HG03066 (cell line): ENCODE data around the gene C19orf25.

Experiments
- ATAC-seq: cut with Tn5 transposase; IDR thresholded peaks from one replicate; pipeline ENCODE4 v1.9.1; 2021; ENCODE audit warnings: low read depth; ENCODE audit not compliant: unreplicated experiment

Gene C19orf25

GRCh38 chr19:1467490-1468273 is 11.3 kb downstream of the C19orf25 start:
- no peak for ATAC-seq

DNA sequence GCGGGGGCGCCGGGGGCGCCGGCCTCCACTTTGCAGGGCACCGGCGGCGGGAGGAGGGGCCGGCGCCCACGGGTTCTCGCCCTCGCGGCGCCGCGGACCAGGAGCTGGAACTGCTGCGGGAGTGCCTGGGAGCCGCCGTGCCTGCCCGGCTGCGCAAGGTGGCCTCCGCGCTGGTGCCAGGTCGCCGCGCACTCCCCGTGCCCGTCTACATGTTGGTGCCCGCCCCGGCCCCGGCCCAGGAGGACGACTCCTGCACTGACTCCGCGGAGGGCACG is 11.9 kb downstream of the C19orf25 start:
- no peak for ATAC-seq

GRCh38 chr19:1466461-1467214 is 12.4 kb downstream of the C19orf25 start:
- ATAC-seq: no peak

DNA sequence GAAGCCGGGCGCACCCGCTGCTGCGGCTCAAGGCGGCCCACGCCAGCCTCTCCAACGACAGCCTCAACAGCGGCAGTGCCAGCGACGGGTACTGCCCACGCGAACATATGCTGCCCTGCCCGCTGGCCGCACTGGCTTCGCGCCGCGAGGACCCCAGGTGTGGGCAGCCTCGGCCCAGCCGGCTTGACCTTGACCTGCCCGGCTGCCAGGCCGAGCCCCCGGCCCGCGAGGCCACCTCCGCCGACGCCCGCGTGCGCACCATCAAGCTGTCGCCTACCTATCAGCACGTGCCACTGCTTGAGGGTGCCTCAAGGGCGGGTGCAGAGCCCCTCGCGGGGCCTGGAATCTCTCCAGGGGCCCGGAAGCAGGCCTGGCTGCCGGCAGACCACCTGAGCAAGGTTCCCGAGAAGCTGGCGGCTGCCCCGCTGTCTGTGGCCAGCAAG is 13.0 kb downstream of the C19orf25 start:
- ATAC-seq: no peak

DNA sequence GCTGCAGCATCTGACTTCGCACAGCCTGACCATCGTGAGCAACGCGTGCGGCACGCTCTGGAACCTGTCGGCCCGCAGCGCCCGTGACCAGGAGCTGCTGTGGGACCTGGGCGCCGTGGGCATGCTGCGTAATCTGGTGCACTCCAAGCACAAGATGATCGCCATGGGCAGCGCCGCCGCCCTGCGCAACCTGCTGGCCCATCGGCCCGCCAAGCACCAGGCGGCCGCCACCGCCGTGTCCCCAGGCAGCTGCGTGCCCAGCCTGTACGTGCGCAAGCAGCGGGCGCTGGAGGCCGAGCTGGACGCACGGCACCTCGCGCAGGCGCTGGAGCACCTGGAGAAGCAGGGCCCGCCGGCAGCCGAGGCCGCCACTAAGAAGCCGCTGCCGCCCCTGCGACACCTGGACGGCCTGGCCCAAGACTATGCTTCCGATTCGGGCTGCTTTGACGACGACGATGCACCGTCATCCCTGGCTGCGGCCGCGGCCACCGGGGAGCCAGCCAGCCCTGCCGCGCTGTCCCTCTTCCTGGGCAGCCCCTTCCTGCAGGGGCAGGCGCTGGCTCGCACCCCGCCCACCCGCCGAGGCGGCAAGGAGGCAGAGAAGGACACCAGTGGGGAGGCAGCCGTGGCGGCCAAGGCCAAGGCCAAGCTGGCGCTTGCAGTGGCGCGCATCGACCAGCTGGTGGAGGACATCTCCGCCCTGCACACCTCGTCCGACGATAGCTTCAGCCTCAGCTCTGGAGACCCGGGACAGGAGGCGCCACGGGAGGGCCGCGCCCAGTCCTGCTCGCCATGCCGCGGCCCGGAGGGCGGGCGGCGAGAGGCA is 13.6 kb downstream of the C19orf25 start:
- no peak for ATAC-seq

- no peak for ATAC-seq
Measured at GRCh38 chr19:1461862-1462261, 17.2 kb downstream of the C19orf25 start.

DNA sequence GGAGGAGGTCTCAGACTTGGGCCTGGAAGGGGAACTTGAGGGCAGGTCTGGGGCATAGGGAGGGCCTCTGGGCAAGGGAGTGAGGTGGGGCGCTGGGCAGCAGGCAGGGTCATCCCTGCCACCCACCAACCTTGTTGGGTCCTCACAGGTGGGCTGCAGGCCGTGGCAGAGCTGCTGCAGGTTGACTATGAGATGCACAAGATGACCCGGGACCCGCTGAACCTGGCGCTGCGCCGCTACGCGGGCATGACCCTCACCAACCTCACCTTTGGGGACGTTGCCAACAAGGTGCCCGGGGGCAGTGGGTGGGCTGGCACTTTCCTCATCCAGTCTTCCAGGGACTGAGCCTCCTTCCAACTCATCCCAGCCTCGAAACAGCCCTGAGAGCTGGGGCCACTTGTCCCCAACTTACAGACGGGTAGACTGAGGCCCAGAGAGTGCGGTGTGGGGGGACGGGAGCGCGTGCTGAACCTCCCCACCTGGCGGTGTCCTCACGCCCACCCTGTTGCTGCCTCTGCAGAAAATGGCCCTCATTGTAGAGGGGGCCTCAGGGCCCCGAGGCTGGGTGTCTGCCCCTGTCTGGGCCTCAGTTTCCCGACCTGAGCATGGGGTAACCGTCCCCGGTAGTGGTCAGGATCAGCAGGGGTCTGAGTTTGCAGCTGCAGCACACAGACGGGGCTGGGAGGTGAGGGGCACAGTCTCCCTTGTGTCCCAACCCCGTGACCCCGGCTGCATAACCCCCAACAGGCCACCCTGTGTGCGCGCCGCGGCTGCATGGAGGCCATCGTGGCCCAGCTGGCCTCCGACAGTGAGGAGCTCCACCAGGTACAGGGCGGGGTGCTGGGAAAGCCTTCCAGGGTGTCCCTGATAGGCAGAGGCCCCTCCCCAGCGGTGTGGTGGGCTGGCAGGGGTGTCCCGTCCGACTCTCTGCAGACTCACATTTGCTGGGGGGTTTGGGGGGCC is 18.7 kb downstream of the C19orf25 start:
- no peak for ATAC-seq

DNA sequence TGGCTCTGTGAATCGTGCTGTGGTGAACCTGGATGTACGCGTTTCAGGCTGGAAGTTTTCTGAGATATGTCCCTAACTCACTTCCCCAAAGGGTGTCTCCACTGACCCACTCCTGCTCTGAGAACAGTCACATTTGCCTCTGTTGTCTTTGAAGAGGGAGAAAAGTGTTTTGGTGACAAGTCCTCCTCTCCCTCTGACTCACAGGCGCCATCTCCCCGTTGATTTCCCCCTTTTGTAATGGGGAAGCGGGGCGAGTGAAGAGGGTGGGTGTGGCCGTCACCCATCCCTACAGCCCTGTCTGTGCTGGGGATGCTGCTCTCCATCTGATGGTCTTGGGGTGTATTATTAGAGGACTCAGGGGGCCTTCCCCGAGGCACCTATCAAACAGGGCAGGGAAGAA is 19.5 kb downstream of the C19orf25 start:
- no peak for ATAC-seq

DNA sequence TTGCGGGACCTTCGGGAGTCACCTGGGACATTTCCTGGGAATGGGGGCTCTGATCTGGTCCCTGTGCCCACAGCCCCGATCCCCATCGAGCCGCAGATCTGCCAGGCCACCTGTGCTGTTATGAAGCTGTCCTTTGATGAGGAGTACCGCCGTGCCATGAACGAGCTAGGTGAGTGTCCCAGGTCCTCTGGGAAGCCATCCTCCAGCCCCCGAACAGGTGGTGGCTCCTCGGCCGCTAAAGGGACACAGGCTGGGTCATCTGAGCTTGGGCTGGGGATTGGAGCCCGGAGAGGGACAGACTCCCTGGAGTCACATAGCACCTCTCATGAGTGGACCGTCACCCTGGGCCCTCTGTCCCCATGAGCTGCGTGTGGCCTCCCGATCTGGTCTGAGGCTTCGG is 21.1 kb downstream of the C19orf25 start:
- ATAC-seq: no peak

- ATAC-seq: no peak
Measured at GRCh38 chr19:1457031-1457739, 21.8 kb downstream of the C19orf25 start.

- ATAC-seq: no peak
Measured at GRCh38 chr19:1456121-1456900, 22.7 kb downstream of the C19orf25 start.

DNA sequence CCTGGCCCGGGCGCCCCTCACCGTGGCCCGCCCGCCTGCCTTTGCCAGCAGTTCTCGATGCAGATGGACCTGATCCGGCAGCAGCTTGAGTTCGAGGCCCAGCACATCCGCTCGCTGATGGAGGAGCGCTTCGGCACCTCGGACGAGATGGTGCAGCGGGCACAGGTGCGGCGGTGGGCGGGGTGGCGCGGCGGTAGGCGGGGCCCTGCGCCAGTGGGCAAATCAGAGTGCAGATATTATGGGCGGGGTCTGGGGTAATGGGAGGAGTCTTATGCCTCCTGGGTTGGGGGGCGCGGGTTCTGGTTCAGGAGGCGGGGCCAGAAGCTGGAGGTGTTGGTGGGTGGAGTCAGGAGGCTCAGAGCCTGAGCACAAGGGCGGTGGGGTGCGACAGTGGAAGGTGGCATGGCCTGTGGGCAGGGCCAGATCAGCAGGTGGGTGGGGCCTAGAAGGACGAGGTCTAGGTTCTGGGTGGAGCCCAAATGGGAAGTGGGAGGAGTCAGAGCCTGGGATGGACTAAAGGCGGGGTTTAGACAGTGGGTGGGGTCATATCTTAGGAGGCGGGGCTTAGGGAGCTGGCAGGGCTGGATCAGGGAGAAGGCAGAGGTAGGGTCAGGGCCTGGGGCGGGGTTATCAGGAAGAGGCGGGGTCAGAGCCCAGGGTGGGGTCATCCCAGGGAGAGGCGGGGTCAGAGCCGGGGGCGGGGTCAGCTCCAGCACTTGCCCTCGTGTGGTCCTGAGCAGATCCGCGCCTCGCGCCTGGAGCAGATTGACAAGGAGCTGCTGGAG is 23.5 kb downstream of the C19orf25 start:
- no peak for ATAC-seq

DNA sequence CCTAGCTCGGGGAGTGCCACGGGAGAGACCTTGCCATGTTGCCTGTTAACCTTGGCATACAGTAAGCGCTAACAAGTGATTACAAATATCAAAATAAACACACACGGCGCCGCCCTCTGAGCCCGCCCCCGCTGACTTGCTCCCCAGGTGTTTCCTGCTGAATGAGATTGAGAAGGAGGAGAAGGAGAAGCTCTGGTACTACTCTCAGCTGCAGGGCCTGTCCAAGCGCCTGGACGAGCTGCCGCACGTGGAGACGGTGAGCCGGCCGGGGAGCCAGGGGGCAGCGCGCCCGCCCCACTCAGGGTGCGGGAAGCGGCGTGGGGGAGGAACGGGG is 24.0 kb downstream of the C19orf25 start:
- ATAC-seq: no peak

DNA sequence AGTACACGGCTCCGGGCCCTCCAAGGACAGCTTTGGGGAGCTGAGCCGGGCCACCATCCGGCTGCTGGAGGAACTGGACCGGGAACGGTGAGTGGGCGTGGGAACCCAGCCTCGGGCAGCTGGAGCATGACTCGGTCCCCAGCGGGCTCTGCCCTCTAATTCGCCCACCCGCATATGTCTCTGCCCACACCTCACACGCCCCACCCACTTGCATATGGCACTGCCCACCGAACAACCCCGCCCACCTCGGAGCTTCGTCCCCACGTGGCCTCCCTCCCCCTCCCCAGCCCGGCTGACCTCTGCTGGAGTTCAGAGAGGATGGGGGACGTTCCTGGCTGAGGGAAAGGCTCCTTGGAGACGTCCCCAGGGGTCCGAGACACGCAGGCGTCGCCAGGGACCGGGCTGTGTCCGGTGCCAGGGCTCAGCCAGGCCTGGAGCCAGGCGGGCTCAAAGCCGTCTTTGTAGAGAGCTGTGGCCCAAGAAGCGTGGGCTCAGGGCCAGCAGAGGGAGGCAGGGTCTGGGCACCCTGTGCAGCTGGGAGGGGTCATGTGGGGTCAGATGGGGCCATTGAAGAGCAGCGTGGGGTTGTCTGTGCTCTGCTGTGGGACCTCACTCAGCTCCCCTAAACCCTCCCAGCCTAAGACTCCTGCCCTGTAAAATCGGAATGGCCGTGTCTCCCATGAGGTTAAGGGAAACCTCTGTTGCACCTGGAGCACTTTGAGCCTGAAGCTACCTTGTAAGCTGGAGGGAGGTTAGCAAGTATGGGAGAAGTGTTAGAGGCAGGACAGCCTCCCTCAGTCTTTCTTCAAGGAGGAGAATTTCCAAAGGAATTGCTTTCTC is 25.3 kb downstream of the C19orf25 start:
- no peak for ATAC-seq

DNA sequence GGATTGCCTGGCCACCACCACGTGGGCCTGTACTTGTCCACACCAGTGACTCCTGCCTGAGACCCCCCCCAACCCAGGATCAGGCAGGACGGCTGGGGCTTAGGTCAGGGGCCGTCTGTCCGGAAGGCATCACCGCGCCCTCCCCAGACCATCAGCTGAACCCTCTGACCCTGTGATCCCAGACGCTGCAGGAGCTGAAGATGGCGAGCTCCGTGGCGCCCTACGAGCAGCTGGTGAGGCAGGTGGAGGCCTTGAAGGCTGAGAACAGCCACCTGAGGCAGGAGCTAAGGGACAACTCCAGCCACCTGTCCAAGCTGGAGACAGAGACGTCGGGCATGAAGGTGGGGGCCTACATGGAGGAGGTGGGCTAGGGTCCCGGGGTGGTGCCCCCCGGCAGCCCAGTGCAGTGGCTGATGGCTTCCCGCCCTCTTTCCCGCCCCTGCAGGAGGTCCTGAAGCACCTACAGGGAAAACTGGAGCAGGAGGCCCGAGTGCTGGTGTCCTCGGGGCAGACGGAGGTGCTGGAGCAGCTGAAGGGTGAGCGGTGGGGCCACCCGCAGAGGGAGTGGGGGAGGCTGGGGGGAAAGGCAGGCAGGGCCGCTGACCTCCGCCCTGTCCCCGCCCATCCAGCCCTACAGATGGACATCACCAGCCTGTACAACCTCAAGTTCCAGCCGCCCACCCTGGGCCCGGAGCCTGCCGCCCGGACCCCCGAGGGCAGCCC is 26.1 kb downstream of the C19orf25 start:
- ATAC-seq: no peak

GRCh38 chr19:1451916-1452801 is 26.9 kb downstream of the C19orf25 start:
- ATAC-seq: no peak
